Hematopoietic multipotent progenitor cell treated with erythropoietin and hydrocortisone succinate and interleukin-3 and kit ligand, for 6 days (in vitro differentiated cells): Measurements from ENCODE around the gene S100A13.

ENCODE experiments used
- DNase-seq: peaks from one replicate; pipeline ENCODE4 v3.0.0-alpha.2; 2015

S100A13 gene

GRCh38 chr1:153624965-153625611 lies 2.2 kb downstream of the S100A13 start:
- DNase-seq = no peak

GRCh38 chr1:153623101-153623500 lies 4.2 kb downstream of the S100A13 start:
- no peak for DNase-seq

- DNase-seq = no peak
These were observed 8.1 kb downstream of the S100A13 start for GRCh38 chr1:153619171-153619570.

GRCh38 chr1:153617663-153618062 lies 9.6 kb downstream of the S100A13 start:
- no peak for DNase-seq

GRCh38 chr1:153616917-153617311 lies 10.4 kb downstream of the S100A13 start:
- DNase-seq = no peak

GRCh38 chr1:153616144-153616916 lies 11.0 kb downstream of the S100A13 start, which contains the start of gene S100A14:
S100A14 (minus strand) TSS chr1:153616325; CDS start chr1:153615858, 467 bp downstream.
- peak; percentile 62 for DNase-seq

- no peak for DNase-seq
These were observed 11.9 kb downstream of the S100A13 start for GRCh38 chr1:153615406-153615805.

- no peak for DNase-seq
These were observed 12.4 kb downstream of the S100A13 start for GRCh38 chr1:153614906-153615305.

- DNase-seq = no peak
These were observed 13.0 kb downstream of the S100A13 start for GRCh38 chr1:153614189-153614900.

- DNase-seq = no peak
These were observed 13.9 kb downstream of the S100A13 start for GRCh38 chr1:153613406-153613805.

GRCh38 chr1:153612755-153613331 lies 14.5 kb downstream of the S100A13 start, which contains the start of gene S100A16:
S100A16 (minus strand) TSS chr1:153613137; CDS start chr1:153608151, 4,986 bp downstream.
- peak; percentile 66 for DNase-seq

- no peak for DNase-seq
These were observed 15.1 kb downstream of the S100A13 start for GRCh38 chr1:153612111-153612754.

GRCh38 chr1:153611356-153611755 lies 15.9 kb downstream of the S100A13 start:
- no peak for DNase-seq

- DNase-seq = no peak
These were observed 16.4 kb downstream of the S100A13 start for GRCh38 chr1:153610811-153611301.

GRCh38 chr1:153610334-153610733 lies 17.0 kb downstream of the S100A13 start:
- no peak for DNase-seq

GRCh38 chr1:153609585-153609907 lies 17.8 kb downstream of the S100A13 start:
- DNase-seq = no peak

- no peak for DNase-seq
These were observed 18.3 kb downstream of the S100A13 start for GRCh38 chr1:153608742-153609584.

GRCh38 chr1:153608089-153608682 lies 19.1 kb downstream of the S100A13 start:
- no peak for DNase-seq

GRCh38 chr1:153607381-153607780 lies 19.9 kb downstream of the S100A13 start:
- DNase-seq = no peak

GRCh38 chr1:153606194-153606593 lies 21.1 kb downstream of the S100A13 start:
- no peak for DNase-seq

- DNase-seq = no peak
These were observed 24.6 kb downstream of the S100A13 start for GRCh38 chr1:153602749-153603148.
